WTC11 (cell line): ENCODE results near the gene GSTO2. TPM values are rescaled to one million over a fixed set of nuclear protein-coding genes. Genes with fewer than 3 reads are reported as not detected.

ENCODE experiments used
- ATAC-seq: fragments of 200-7000 bp; cut with Tn5 transposase; 2 replicates; pipeline ENCODE4 v1.10.0; 2021; ENCODE audit warnings: mild to moderate bottlenecking, moderate library complexity
- CTCF ChIA-PET: fragments of 300-600 bp; sonication (Branson Sonifier 250); formaldehyde crosslinking; loops from one replicate; lab custom pipeline; 2021; ENCODE audit warnings: antibody characterized with exemption; lab: Charles Lee
- POLR2A ChIA-PET: fragments of 350-600 bp; sonication (Branson Sonifier 250); formaldehyde crosslinking; loops from one replicate; lab custom pipeline; 2021; ENCODE audit warnings: antibody characterized with exemption; lab: Charles Lee
- DNase-seq: peaks from one replicate; pipeline ENCODE4 v3.0.0; 2021; ENCODE audit warnings: low spot score
- H3K27ac Mint-ChIP-seq: 2 replicates; pipeline ENCODE4 v1.8.0; 2021; ENCODE audit warnings: mixed read lengths
- H3K27me3 Mint-ChIP-seq: 2 replicates; pipeline ENCODE4 v1.8.0; 2021; ENCODE audit warnings: low read depth, mild to moderate bottlenecking, moderate library complexity, mixed read lengths
- H3K36me3 Mint-ChIP-seq: 2 replicates; pipeline ENCODE4 v1.8.0; 2021; ENCODE audit warnings: mixed read lengths
- H3K4me1 Mint-ChIP-seq: 2 replicates; pipeline ENCODE4 v1.8.0; 2022; ENCODE audit warnings: mixed read lengths
- H3K4me3 Mint-ChIP-seq: 2 replicates; pipeline ENCODE4 v1.8.0; 2021; ENCODE audit warnings: mild to moderate bottlenecking, moderate library complexity, mixed read lengths
- H3K9me3 Mint-ChIP-seq: 2 replicates; pipeline ENCODE4 v1.8.0; 2021; ENCODE audit warnings: mixed read lengths
- CTCF ChIP-seq: fragments of 200-600 bp; IDR thresholded peaks from 2 replicates; pipeline ENCODE4 v1.8.0; 2022; ENCODE audit warnings: antibody characterized with exemption
- E2F4 ChIP-seq: sonication (generic); formaldehyde crosslinking; IDR thresholded peaks from 2 replicates; pipeline ENCODE4 v1.8.1; 2022; ENCODE audit warnings: low read depth, mild to moderate bottlenecking, moderate library complexity, missing genetic modification reagents, borderline replicate concordance
- ELF4 ChIP-seq: sonication (generic); formaldehyde crosslinking; IDR thresholded peaks from 2 replicates; pipeline ENCODE4 v1.8.1; 2022; ENCODE audit warnings: low read depth, mild to moderate bottlenecking, moderate library complexity, missing genetic modification reagents
- ESRRA ChIP-seq: sonication (generic); formaldehyde crosslinking; IDR thresholded peaks from 2 replicates; pipeline ENCODE4 v1.8.1; 2022; ENCODE audit warnings: mild to moderate bottlenecking, missing genetic modification reagents, borderline replicate concordance
- FOXK1 ChIP-seq: sonication (generic); formaldehyde crosslinking; IDR thresholded peaks from 2 replicates; pipeline ENCODE4 v1.8.0; 2022; ENCODE audit warnings: mild to moderate bottlenecking, moderate library complexity, missing genetic modification reagents
- JUN ChIP-seq: sonication (generic); formaldehyde crosslinking; IDR thresholded peaks from 2 replicates; pipeline ENCODE4 v1.8.0; 2023; ENCODE audit warnings: mild to moderate bottlenecking, missing genetic modification reagents
- SMAD3 ChIP-seq: sonication (generic); formaldehyde crosslinking; IDR thresholded peaks from 2 replicates; pipeline ENCODE4 v1.8.0; 2022; ENCODE audit warnings: missing genetic modification reagents, mild to moderate bottlenecking, borderline replicate concordance
- SOX15 ChIP-seq: fragments of 250-450 bp; sonication (Bioruptor Pico); IDR thresholded peaks from 2 replicates; pipeline ENCODE4 v1.9.0; 2021; ENCODE audit warnings: mild to moderate bottlenecking
- SP1 ChIP-seq: sonication (generic); formaldehyde crosslinking; conservative IDR thresholded peaks from 2 replicates; pipeline ENCODE4 v1.8.1; 2022; ENCODE audit warnings: missing genetic modification reagents
- STAT6 ChIP-seq: sonication (generic); formaldehyde crosslinking; conservative IDR thresholded peaks from 2 replicates; pipeline ENCODE4 v1.8.1; 2023; ENCODE audit warnings: mild to moderate bottlenecking, low read depth, missing genetic modification reagents, moderate library complexity
- TEAD1 ChIP-seq: sonication (generic); formaldehyde crosslinking; IDR thresholded peaks from 2 replicates; pipeline ENCODE4 v1.8.0; 2022; ENCODE audit warnings: mild to moderate bottlenecking, missing genetic modification reagents
- TP53 ChIP-seq: sonication (generic); formaldehyde crosslinking; IDR thresholded peaks from 2 replicates; pipeline ENCODE4 v1.8.1; 2023; ENCODE audit warnings: mild to moderate bottlenecking, missing genetic modification reagents
- ZNF121 ChIP-seq: sonication (generic); formaldehyde crosslinking; IDR thresholded peaks from 2 replicates; pipeline ENCODE4 v1.8.0; 2023; ENCODE audit warnings: missing genetic modification reagents
- ZNF138 ChIP-seq: sonication (generic); formaldehyde crosslinking; conservative IDR thresholded peaks from 2 replicates; pipeline ENCODE4 v1.8.1; 2022; ENCODE audit warnings: mild to moderate bottlenecking, moderate library complexity, missing genetic modification reagents
- ZNF219 ChIP-seq: sonication (generic); formaldehyde crosslinking; IDR thresholded peaks from 2 replicates; pipeline ENCODE4 v1.8.0; 2023; ENCODE audit warnings: missing genetic modification reagents, mild to moderate bottlenecking, borderline replicate concordance
- ZNF263 ChIP-seq: sonication (generic); formaldehyde crosslinking; IDR thresholded peaks from 2 replicates; pipeline ENCODE4 v1.8.1; 2022; ENCODE audit warnings: low read depth, mild to moderate bottlenecking, moderate library complexity, missing genetic modification reagents
- total RNA-seq: library from RNA; stranded (reverse); gene quantifications from 3 replicates; pipeline ENCODE4 v1.2.3, GENCODE V29; 2021
- TF ChIP-seq, protein P1 (sequence below): fragments of 250-450 bp; sonication (Bioruptor Pico); IDR thresholded peaks from 2 replicates; pipeline ENCODE4 v1.9.0; 2021; ENCODE audit warnings: mild to moderate bottlenecking, borderline replicate concordance

Gene GSTO2
- total RNA-seq, 1 experiment from 2014 or later = 10.7 TPM

DNA sequence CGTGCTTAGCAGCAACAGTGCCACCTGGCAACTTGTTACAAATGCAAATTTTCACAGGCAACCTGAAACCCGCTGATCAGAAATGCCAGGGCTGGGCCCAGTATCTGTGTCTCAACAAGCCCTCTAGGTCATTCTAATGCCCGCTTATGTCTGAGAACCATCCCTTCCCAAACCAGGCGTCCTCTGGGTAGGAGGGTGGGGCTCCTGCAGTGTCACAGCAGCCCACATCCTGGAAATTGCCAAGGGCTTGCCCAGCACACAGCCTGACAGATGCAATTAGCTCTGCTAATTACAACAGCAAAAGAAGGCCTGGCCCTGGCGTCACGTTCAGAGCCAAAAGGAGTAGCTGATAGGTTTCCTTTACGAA is 53.4 kb downstream of the GSTO2 start (continued):
- TF ChIP-seq ZNF138 (CRISPR knock-in tag) = no peak
- no peak for TF ChIP-seq JUN (CRISPR knock-in tag)
- no peak for TF ChIP-seq E2F4 (CRISPR knock-in tag)
- TF ChIP-seq SOX15 (CRISPR knock-in tag) = no peak
- TF ChIP-seq ZNF219 (CRISPR knock-in tag) = no peak
- TF ChIP-seq ZNF263 (CRISPR knock-in tag) = no peak

DNA sequence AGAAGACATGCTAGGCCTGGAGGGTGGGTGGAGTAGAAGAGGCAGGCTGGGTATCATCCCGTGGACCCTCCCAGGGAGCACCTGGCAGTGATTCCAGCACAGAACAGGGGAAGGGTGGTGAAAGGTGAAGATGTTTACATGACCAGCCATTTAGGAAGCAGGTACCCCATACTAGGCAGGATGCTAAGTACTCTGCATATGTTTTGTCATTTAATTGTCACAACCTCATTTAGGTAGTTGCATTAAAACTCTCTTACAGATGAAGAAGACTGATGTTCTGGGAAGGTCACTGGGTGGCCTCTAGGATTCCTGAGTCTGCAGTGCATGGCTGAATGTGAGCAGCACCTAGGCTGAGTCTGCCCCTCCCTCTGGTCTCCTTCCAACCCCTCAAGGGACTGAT is 54.1 kb downstream of the GSTO2 start:
- ChIA-PET POLR2A (no interaction called here), CTCF (interaction anchor here (1.0 to 1.9 kb wide), 4 partner anchors 24 to 49 kb away, joined by 3 to 8 read pairs (median 5); partner anchors contain the start of gene CFAP58)
- Mint-ChIP-seq H3K27ac (peak overlapping the region; percentile 48; the same call in 1 of the 2 replicates), H3K36me3 (peaks cover 5% of the 10 kb centered on the region; the same call in 1 of the 2 replicates), H3K4me1 (peaks cover 94% of the 10 kb centered on the region), H3K9me3 (no peaks in the 10 kb centered on the region), H3K27me3 (no peaks in the 10 kb centered on the region), H3K4me3 (peak overlapping the region; percentile 4; the same call in 1 of the 2 replicates)
- ATAC-seq (peak; percentile 61), DNase-seq (no peak)
- no peak for TF ChIP-seq STAT6
- TF ChIP-seq CTCF = no peak
- TF ChIP-seq ZNF121 (CRISPR knock-in tag) = no peak
- TF ChIP-seq TP53 (CRISPR knock-in tag) = no peak
- no peak for TF ChIP-seq SMAD3 (CRISPR knock-in tag)
- no peak for TF ChIP-seq ELF4 (CRISPR knock-in tag)
- peak; percentile 48; the same call in 1 of the 2 replicates for TF ChIP-seq TEAD1 (CRISPR knock-in tag)
- TF ChIP-seq SP1 (CRISPR knock-in tag) = no peak
- TF ChIP-seq FOXK1 = peak; percentile 66; the same call in 1 of the 2 replicates
- no peak for TF ChIP-seq ESRRA (CRISPR knock-in tag)
- TF ChIP-seq, protein P1, sequence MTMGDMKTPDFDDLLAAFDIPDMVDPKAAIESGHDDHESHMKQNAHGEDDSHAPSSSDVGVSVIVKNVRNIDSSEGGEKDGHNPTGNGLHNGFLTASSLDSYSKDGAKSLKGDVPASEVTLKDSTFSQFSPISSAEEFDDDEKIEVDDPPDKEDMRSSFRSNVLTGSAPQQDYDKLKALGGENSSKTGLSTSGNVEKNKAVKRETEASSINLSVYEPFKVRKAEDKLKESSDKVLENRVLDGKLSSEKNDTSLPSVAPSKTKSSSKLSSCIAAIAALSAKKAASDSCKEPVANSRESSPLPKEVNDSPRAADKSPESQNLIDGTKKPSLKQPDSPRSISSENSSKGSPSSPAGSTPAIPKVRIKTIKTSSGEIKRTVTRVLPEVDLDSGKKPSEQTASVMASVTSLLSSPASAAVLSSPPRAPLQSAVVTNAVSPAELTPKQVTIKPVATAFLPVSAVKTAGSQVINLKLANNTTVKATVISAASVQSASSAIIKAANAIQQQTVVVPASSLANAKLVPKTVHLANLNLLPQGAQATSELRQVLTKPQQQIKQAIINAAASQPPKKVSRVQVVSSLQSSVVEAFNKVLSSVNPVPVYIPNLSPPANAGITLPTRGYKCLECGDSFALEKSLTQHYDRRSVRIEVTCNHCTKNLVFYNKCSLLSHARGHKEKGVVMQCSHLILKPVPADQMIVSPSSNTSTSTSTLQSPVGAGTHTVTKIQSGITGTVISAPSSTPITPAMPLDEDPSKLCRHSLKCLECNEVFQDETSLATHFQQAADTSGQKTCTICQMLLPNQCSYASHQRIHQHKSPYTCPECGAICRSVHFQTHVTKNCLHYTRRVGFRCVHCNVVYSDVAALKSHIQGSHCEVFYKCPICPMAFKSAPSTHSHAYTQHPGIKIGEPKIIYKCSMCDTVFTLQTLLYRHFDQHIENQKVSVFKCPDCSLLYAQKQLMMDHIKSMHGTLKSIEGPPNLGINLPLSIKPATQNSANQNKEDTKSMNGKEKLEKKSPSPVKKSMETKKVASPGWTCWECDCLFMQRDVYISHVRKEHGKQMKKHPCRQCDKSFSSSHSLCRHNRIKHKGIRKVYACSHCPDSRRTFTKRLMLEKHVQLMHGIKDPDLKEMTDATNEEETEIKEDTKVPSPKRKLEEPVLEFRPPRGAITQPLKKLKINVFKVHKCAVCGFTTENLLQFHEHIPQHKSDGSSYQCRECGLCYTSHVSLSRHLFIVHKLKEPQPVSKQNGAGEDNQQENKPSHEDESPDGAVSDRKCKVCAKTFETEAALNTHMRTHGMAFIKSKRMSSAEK (CRISPR knock-in tag) = no peak
